Stimulated activated CD8-positive, alpha-beta memory T cell treated with anti-CD3 and anti-CD28 coated beads, Interleukin-12 subunit alpha, Interleukin-12 subunit beta, amount 100 ng/mL, for 4 hours (primary cell): Measurements from ENCODE around the gene MTMR11.
A peak's percentile ranks its signal among the peaks of the same experiment; 100 is the strongest.
"Not testable (repeated sequence)": the region's sequence is repeated elsewhere in the genome, so short reads cannot be mapped to it uniquely, and the experiment has no call there.

Source experiments
- DNase-seq: peaks from one replicate; pipeline ENCODE4 v3.0.0-alpha.2; 2020; ENCODE audit warnings: low read depth

MTMR11 gene

DNA sequence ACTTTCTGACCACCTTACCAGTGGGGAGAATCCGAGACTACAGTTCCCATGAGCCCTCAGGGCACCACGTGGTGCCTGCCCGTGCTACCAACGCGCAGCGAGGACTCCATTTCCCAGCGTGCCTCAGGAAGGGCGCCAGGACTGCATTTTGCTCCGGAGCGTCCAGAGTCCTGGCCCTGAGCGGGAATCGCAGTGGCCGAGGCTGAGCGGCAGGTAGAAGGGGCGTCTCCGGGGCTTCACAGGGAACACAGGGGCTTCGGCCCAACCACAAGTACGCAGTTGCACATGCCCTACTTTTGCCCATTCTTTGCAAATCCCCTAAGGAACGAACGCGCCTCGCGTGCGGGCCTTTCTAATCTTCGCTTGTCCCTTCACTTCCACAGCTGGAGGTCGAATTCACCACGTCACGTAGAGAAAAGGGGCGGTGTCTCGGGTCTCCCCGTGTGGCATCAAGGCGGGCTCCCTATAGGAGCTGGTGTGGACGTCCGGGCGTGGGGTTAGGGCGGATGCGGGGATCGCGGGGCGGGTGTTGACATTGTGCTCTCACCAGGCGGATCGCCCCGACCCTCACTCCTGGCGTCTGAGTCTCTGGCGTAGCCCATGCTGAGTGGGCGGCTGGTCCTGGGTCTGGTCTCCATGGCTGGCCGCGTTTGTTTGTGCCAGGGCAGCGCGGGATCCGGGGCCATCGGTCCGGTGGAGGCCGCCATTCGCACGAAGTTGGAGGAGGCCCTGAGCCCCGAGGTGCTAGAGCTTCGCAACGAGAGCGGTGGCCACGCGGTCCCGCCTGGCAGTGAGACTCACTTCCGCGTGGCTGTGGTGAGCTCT is 37.0 kb downstream of the MTMR11 start, which contains the start of gene BOLA1:
BOLA1 (plus strand) TSS at position 109 of the 825 bp plus-strand sequence; CDS start at position 601, 492 bp downstream.
- DNase-seq, result peak; percentile 69

DNA sequence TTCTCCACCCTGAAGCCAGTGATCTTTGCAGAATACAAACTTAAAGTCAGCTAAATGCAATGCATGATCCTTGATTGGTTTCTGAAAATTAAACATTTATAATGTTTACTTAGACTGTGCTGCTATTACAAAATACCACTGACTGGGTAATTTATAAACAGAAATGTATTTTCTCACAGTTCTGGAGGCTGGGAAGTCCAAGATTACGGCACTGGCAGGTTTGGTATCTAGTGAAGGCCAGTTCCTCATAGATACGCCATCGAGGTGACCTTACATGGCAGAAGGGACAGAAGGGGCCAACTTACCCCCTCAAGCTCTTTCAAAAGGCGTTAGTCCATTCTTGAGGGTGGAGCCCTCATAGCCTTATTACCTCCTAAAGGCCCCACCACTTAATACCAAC is 40.1 kb downstream of the MTMR11 start:
- no peak for DNase-seq

DNA sequence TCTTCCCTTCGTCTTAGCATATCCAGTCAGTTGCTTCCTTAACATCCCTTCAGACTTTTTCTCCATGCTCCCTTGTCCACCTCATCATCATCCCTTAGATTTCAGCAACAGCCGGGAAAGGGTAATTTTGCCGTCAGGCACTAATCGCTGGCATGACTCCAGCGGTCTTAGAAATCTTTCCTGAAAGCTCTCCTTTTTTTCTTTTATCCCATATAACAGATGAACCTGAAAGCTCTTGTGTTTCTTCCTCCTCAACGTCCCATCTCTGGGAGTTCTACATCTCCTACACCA is 47.7 kb downstream of the MTMR11 start:
- DNase-seq, result no peak

DNA sequence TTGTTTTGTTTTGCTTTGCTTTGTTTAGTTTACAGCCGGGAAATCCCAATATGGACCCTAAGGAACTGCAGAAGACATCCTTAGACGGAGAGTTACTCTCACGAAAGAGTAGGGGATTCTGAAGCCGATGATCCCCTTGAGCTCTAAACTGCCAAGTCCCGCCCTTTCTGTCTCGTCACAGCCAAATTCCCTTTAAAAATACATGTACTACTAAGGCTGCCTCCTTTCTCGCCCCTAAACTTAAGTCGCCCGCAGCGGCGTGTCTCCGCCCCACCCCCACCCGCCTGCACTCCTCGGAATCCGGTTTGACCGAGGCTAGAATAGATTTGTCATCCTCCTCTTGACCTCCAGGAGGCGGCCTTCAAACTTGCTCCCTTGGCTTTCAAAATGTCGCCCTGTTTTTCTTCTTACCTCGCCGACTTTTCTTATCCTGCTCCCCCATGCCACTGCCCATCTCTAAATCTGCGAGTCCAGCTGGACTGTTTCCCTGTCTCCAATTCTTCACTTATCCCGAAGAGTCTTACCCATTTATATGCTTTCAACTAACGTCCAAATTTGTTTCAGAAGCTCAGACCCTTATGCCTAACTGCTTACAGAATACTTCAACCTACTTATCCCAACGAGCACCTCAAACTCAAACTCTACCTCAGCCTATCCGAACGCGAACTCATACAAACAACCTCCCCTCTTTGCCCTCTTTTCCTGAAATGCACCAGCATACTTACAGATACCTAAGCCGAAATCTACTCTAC is 48.3 kb downstream of the MTMR11 start:
- DNase-seq, result peak; percentile 44

DNA sequence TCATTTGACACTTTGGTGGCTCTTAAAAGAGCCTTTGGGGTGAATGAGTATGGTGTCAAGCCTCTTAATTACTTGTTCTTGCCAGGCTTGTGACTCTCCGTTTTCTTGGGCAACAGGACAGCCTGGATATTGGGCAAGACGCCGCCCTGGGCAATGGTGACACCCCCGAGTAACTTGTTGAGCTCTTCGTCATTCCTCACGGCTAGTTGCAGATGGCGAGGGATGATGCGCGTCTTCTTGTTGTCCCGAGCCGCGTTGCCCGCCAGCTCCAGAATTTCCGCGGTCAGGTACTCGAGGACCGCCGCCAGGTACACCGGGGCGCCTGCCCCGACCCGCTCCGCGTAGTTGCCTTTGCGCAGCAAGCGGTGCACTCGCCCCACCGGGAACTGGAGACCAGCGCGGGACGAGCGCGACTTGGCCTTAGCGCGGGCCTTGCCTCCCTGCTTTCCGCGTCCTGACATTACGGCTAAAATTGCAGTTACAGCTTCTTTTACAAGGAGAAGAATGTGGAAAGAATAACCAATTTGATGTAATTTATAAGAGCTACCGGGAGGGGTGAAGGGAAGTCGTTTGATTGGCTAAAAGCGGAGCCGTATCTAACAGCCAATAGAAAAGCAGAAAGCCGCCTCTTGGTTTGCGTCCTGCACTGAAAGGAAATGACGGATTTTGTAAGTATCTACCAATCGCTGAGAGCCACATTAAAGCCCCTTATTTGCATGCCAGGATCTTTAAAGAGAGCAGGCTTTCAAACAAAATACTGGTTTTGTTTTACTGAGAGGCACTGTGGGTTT is 49.0 kb downstream of the MTMR11 start:
- DNase-seq, result peak; percentile 47

DNA sequence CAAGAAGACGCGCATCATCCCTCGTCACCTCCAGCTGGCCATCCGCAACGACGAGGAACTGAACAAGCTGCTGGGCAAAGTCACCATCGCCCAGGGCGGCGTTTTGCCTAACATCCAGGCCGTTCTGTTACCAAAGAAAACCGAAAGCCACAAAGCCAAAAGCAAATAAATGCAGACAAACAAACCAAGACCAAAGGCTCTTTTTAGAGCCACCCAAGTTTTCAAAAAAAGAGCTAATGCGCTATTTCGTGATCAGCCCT is 49.6 kb downstream of the MTMR11 start:
- not testable (repeated sequence) for DNase-seq

DNA sequence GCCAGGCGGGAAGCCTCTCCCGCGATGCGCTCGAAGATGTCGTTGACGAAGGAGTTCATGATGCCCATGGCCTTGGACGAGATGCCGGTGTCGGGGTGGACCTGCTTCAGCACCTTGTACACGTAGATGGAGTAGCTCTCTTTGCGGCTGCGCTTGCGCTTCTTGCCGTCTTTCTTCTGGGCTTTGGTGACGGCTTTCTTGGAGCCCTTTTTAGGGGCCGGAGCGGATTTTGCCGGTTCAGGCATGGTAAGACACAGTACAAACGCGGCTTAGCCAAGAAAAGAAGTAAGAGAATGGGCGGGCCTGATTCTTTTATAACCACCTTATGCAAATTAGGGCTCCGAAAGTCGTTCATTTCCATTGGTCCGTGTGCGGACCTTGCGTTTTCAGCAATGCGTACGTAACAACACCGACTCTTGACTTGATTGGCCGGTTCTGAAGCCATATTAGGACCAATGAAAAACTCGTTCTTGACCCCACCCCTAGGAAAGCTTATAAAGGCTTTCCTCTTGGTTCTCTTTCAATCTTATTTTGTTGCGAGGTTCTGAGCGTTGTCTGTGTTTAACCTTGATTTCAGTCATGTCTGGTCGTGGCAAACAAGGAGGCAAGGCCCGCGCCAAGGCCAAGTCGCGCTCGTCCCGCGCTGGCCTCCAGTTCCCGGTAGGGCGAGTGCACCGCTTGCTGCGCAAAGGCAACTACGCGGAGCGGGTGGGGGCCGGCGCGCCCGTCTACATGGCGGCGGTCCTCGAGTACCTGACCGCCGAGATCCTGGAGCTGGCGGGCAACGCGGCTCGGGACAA is 50.1 kb downstream of the MTMR11 start:
- DNase-seq, result peak; percentile 57

DNA sequence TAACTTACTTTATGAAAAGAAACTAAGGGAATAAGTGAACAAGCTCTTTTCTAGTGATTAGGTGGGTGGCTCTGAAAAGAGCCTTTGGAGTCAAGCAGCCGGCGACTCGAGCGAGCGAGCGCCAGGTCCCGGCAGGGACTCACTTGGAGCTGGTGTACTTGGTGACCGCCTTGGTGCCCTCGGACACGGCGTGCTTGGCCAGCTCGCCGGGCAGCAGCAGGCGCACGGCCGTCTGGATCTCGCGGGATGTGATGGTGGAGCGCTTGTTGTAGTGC is 50.6 kb downstream of the MTMR11 start:
- not testable (repeated sequence) for DNase-seq

DNA sequence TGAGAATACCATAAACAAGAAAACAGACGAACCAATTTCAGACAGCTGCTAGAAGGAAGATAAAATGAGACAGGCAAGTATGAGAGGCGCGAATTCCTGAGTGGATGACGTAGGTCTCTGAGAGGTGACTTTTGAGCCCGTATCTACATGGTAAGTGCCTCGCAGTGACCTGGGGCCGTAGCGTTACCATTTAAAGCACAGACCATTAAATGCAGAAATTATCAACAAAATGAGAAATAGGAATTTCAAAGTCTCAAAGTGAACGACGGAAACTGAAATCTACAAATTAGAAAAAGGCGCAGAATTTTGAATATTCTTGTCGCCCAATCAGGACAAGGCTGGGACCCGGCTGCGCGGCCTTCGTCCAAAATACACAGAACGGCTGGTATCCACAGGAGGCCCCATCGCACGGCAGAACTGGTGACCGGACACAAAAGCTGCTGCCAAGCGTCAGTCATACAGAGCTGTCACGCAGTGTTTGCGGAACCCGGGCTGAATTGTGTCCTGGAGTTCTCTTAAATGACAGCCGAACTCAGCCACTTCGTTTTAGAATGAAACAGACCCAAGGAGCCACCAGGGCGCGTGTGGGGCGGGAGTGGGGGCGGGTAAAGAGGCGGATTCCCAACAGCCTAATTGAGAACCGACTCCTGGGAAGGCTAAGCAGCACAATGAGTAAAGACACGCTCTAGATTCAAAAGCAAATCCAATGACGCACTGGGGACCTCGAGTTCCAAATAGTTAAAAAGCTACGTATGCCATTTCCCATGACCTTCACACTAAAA is 51.1 kb downstream of the MTMR11 start:
- DNase-seq, result peak; percentile 31

DNA sequence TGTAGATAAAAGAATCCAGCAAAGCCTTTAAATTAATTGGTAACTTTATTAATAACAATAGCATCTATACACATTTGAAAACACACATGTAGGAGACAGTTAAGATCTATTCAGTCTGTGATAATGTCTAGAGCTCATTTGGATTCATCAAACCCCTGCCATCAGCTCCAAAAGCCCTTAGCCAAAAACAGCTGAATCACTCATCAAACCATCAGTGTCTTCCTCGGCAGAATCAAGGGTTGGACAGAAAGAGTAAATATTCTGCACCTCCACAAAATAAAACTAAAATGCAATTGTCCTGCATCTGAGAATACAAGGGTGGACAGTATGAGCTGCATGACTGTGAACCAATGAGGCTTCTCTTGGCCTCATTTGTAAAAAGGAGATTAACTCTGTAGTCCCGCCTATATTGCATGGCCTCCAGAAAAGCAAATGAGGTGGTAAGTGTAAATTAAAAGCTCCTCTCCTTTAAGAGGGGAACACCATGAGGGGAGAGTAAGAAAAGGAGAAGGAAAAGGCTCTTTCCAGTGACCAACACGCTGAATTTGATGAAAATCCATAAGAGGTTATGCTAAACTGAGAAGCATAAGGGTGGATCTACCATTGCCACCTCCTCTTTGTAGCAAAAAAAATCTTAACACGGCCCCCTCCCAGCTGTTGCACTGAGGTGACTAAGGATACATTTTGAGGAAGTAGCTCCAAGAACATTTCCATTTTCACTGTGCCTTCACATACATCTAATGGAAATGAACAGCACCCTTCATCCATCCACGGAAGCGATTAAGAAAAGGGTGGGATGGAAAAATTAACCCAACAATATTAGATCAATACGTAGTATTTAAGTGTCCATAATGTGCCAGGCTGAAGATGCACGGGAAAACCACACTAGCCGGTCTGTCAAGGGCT is 52.0 kb downstream of the MTMR11 start:
- DNase-seq, result no peak

DNA sequence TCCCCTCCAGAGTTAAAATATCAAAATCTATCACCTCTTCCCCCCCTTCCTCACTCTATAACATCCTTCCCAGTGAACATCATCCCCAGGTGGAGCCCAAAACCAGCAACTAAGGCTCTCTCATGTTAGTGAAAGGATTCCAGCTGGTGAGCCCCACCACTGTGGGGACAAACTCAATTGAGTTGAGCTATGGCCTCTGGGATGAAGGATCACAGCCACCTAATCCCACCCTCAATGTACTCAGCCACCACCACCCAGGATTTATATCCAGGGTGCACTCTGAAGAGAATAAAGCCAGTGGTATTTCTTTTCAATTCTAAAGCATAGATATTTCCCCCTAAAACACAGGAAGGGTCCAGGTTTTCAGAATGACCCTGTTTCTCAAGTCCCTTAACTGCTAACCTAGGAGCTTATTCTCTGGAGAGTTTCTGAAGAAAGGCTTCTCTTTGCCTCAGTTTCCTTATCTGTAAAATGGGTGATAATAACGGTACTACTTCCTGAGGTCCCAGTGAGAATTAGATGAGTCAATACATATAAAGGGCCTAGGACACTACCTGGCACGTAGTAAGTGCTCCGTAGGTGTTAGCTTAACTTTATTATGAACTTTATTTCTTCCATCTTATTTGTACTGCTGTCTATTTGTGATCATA is 53.0 kb downstream of the MTMR11 start:
- no peak for DNase-seq

DNA sequence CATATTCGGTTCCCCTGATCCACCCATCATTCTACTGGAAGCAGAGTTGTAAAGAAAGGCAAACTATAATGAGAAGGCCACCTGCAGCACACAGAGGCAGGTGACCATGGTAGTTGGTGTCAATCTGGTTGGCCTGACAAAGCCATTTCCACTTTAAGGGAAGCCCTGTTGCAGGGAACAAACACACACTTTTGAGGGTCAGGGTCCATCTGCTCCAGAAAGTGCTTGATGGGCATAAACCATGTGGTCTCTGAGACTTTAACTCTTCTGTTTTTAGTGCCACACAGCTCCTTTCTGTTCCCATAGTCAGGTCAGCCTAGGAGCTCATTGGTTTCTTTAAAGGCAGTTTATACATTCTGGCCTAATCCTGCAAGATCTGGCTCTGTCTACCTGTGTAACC is 54.8 kb downstream of the MTMR11 start:
- no peak for DNase-seq

DNA sequence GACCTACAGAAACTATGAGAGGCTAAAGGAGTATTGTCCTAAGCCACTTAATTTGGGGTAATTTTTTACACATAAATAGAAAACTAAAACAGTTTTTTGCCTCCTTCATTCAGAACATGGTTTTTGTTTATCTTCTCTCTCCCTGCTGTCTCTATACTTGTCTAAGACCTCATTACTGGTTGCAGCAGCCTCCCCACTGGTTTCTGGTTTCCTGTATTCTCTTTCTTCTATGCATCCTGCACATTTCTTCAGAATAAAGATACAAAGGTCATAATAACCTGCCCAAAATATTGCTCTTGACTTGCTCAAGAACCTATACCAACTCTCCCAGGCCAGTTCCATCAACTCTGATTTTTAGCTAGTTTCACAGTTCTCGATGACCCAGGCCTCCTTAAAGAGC is 57.1 kb downstream of the MTMR11 start:
- DNase-seq, result no peak
